IMR-90 (cell line): Measurements from ENCODE around the gene PLA2G4C. TPM values are rescaled to one million over a fixed set of nuclear protein-coding genes. Genes with fewer than 3 reads are reported as not detected.
A peak's percentile ranks its signal among the peaks of the same experiment; 100 is the strongest.

ENCODE experiments used
- ATAC-seq: fragments of 200-7000 bp; cut with Tn5 transposase; 2 replicates; pipeline ENCODE4 v1.9.1; 2020; ENCODE audit warnings: low read depth, mild to moderate bottlenecking, moderate library complexity
- BruUV-seq: library from RNA; stranded (reverse); fragments of 400-500 nt; replicated peaks from 2 replicates; lab custom pipeline; 2021; lab: Mats Ljungman, UMichigan
- CTCF ChIA-PET: fragments of 300-600 bp; formaldehyde crosslinking; extraction: SDS; loops from one replicate; lab custom pipeline; 2021; ENCODE audit warnings: antibody characterized with exemption; lab: Yijun Ruan, JAX
- POLR2A ChIA-PET: fragments of 300-600 bp; sonication (Branson Sonifier 250); formaldehyde crosslinking; loops from one replicate; lab custom pipeline; 2022; ENCODE audit warnings: antibody characterized with exemption; ENCODE audit not compliant: unreplicated experiment; lab: Charles Lee
- DNase-seq: peaks from one replicate; pipeline ENCODE4 v3.0.0; 2013
- H2AFZ ChIP-seq: replicated peaks from 2 replicates; pipeline ENCODE3; 2013; ENCODE audit warnings: low read length, mild to moderate bottlenecking; ENCODE audit not compliant: poor library complexity
- H2AK5ac ChIP-seq: 2 replicates; pipeline ENCODE4 v1.6.1; 2013; ENCODE audit warnings: low read depth, low read length, inconsistent platforms
- H2AK9ac ChIP-seq: replicated peaks from 2 replicates; pipeline ENCODE3; 2013; ENCODE audit warnings: mild to moderate bottlenecking, low read depth, low read length, moderate library complexity; ENCODE audit not compliant: poor library complexity
- H2BK120ac ChIP-seq: 2 replicates; pipeline ENCODE4 v1.6.1; 2013; ENCODE audit warnings: low read depth, low read length, inconsistent platforms
- H2BK15ac ChIP-seq: 3 replicates; pipeline ENCODE4 v1.6.1; 2013; ENCODE audit warnings: low read depth, low read length, inconsistent platforms
- H2BK20ac ChIP-seq: 2 replicates; pipeline ENCODE4 v1.6.1; 2013; ENCODE audit warnings: low read depth, mild to moderate bottlenecking, inconsistent platforms, low read length, moderate library complexity
- H2BK5ac ChIP-seq: 2 replicates; pipeline ENCODE4 v1.6.1; 2013; ENCODE audit warnings: mild to moderate bottlenecking, low read depth, low read length, inconsistent platforms; ENCODE audit not compliant: poor library complexity, severe bottlenecking
- H3K14ac ChIP-seq: replicated peaks from 2 replicates; pipeline ENCODE4 v1.6.1; 2013; ENCODE audit warnings: low read depth, low read length, inconsistent platforms
- H3K18ac ChIP-seq: 2 replicates; pipeline ENCODE4 v1.6.1; 2013; ENCODE audit warnings: low read depth, low read length, control low read depth
- H3K23ac ChIP-seq: 2 replicates; pipeline ENCODE4 v1.6.1; 2013; ENCODE audit warnings: low read depth, low read length, inconsistent platforms
- H3K27ac ChIP-seq: 2 replicates; pipeline ENCODE4 v1.5.1; 2013; ENCODE audit warnings: mild to moderate bottlenecking, control low read depth, low read length; ENCODE audit not compliant: insufficient read depth
- H3K27me3 ChIP-seq: 2 replicates; pipeline ENCODE4 v1.6.1; 2013; ENCODE audit warnings: low read length; ENCODE audit not compliant: control insufficient read depth, insufficient read depth
- H3K36me3 ChIP-seq: 2 replicates; pipeline ENCODE4 v1.6.1; 2013; ENCODE audit warnings: low read length, mixed read lengths; ENCODE audit not compliant: control insufficient read depth, insufficient read depth
- H3K4ac ChIP-seq: 2 replicates; pipeline ENCODE4 v1.6.1; 2013; ENCODE audit warnings: low read depth, low read length, inconsistent platforms
- H3K4me1 ChIP-seq: 2 replicates; pipeline ENCODE4 v1.6.1; 2013; ENCODE audit warnings: low read length, mixed read lengths; ENCODE audit not compliant: control insufficient read depth, insufficient read depth
- H3K4me2 ChIP-seq: 2 replicates; pipeline ENCODE4 v1.6.1; 2013; ENCODE audit warnings: low read depth, mild to moderate bottlenecking, control low read depth, low read length, moderate library complexity
- H3K4me3 ChIP-seq: 2 replicates; pipeline ENCODE4 v1.5.1; 2013; ENCODE audit warnings: low read depth, mild to moderate bottlenecking, control low read depth, low read length, moderate library complexity; ENCODE audit not compliant: insufficient read depth
- H3K56ac ChIP-seq: 2 replicates; pipeline ENCODE4 v1.6.1; 2013; ENCODE audit warnings: low read length, inconsistent platforms; ENCODE audit not compliant: insufficient read depth; ENCODE audit errors: extremely low read depth
- H3K79me1 ChIP-seq, 2 experiments: 2 replicates each; pipeline ENCODE4 v1.6.1; 2013; ENCODE audit warnings: low read length in 2 of 2, inconsistent platforms in 1 of 2, low read depth in 1 of 2
- H3K9ac ChIP-seq: 2 replicates; pipeline ENCODE4 v1.6.1; 2013; ENCODE audit warnings: low read depth, low read length, control low read depth
- H3K9me1 ChIP-seq: 2 replicates; pipeline ENCODE4 v1.6.1; 2013; ENCODE audit warnings: low read length, inconsistent platforms; ENCODE audit not compliant: insufficient read depth
- H3K9me3 ChIP-seq: 2 replicates; pipeline ENCODE4 v1.6.1; 2013; ENCODE audit warnings: low read length; ENCODE audit not compliant: control insufficient read depth, insufficient read depth
- H4K20me1 ChIP-seq: 2 replicates; pipeline ENCODE4 v1.6.1; 2013; ENCODE audit warnings: low read length, inconsistent platforms; ENCODE audit not compliant: insufficient read depth
- H4K5ac ChIP-seq: 2 replicates; pipeline ENCODE4 v1.6.1; 2013; ENCODE audit warnings: mild to moderate bottlenecking, low read depth, low read length, control low read depth
- H4K8ac ChIP-seq, 2 experiments: 2 replicates each; pipeline ENCODE4 v1.6.1; 2013; ENCODE audit warnings: low read depth in 2 of 2, low read length in 2 of 2, control low read depth in 1 of 2, inconsistent platforms in 1 of 2
- H4K91ac ChIP-seq: 2 replicates; pipeline ENCODE4 v1.6.1; 2013; ENCODE audit warnings: low read depth, low read length, inconsistent platforms; ENCODE audit not compliant: insufficient read depth
- BHLHE40 ChIP-seq: fragments of 150-350 bp; IDR thresholded peaks from 2 replicates; pipeline ENCODE4 v1.6.1; 2016; ENCODE audit warnings: mild to moderate bottlenecking, low read depth, low read length
- CEBPB ChIP-seq: IDR thresholded peaks from 2 replicates; pipeline ENCODE4 v1.6.1; 2012; ENCODE audit warnings: low read depth, low read length, improper control_type of control experiment
- CHD1 ChIP-seq: IDR thresholded peaks from 2 replicates; pipeline ENCODE4 v1.6.1; 2012; ENCODE audit warnings: low read depth, low read length, improper control_type of control experiment
- FOS ChIP-seq: fragments of 150-350 bp; IDR thresholded peaks from 2 replicates; pipeline ENCODE4 v1.6.1; 2016; ENCODE audit warnings: low read depth, low read length
- MAFK ChIP-seq: IDR thresholded peaks from 2 replicates; pipeline ENCODE4 v1.6.1; 2012; ENCODE audit warnings: low read depth, low read length, improper control_type of control experiment
- MXI1 ChIP-seq: IDR thresholded peaks from 2 replicates; pipeline ENCODE4 v1.6.1; 2012; ENCODE audit warnings: low read depth, mild to moderate bottlenecking, low read length, moderate library complexity, borderline replicate concordance
- NFE2L2 ChIP-seq: fragments of 150-350 bp; IDR thresholded peaks from 2 replicates; pipeline ENCODE4 v1.6.1; 2016; ENCODE audit warnings: low read depth, mild to moderate bottlenecking, low read length
- RAD21 ChIP-seq: IDR thresholded peaks from 2 replicates; pipeline ENCODE4 v1.6.1; 2012; ENCODE audit warnings: low read length, improper control_type of control experiment
- RCOR1 ChIP-seq: IDR thresholded peaks from 2 replicates; pipeline ENCODE4 v1.6.1; 2012; ENCODE audit warnings: mild to moderate bottlenecking, low read length, improper control_type of control experiment; ENCODE audit not compliant: insufficient replicate concordance
- RFX5 ChIP-seq: IDR thresholded peaks from 2 replicates; pipeline ENCODE4 v1.8.0; 2012; ENCODE audit warnings: low read depth, mild to moderate bottlenecking, low read length, moderate library complexity
- WGBS, 2 experiments: methylation state at CpG; one replicate each; pipeline versions ENCODE4 v1.1.5 to v1.1.7; 2013; ENCODE audit warnings: missing lambda C conversion rate in 2 of 2; ENCODE audit not compliant: insufficient read length in 1 of 2; ENCODE audit errors: extremely low coverage in 2 of 2; 5-methylcytosine and 5-hydroxymethylcytosine counted together
- dilution Hi-C: fragments of 300-500 bp; cut with HindIII; formaldehyde crosslinking; loops from one replicate; pipeline ENCODE4 v1.14.3; 2018; ENCODE audit warnings: low sequenced_read_pairs; ENCODE audit not compliant: unreplicated experiment
- in situ Hi-C: fragments of 300-500 bp; cut with MboI; formaldehyde crosslinking; loops from 3 replicates; pipeline ENCODE4 v1.14.3; 2019; ENCODE audit warnings: low sequenced_read_pairs, inconsistent platforms, mixed read lengths
- intact Hi-C: fragments of 100-400 bp; cut with micrococcal nuclease; formaldehyde crosslinking; loops from 2 replicates; pipeline ENCODE4 v1.10.0; 2022
- polyA plus RNA-seq, 3 experiments: library from polyadenylated mRNA; depleted of rRNA; stranded (reverse); fragments of >200 nt; gene quantifications; 2 replicates each; pipeline ENCODE4 v1.2.3, GENCODE V29; 2012; ENCODE audit warnings: low replicate concordance in 1 of 3
- total RNA-seq: library from RNA; depleted of rRNA; stranded (reverse); fragments of >200 nt; gene quantifications from 2 replicates; pipeline ENCODE4 v1.2.3, GENCODE V29; 2012
- TF ChIP-seq, protein P1 (sequence below): conservative IDR thresholded peaks from 2 replicates; pipeline ENCODE4 v1.5.1; 2012; ENCODE audit warnings: mild to moderate bottlenecking, low read depth, low read length, improper control_type of control experiment
- TF ChIP-seq, protein P2 (sequence below): fragments of 150-350 bp; IDR thresholded peaks from 2 replicates; pipeline ENCODE4 v1.6.1; 2016; ENCODE audit warnings: low read depth, mild to moderate bottlenecking, low read length, moderate library complexity, borderline replicate concordance
- TF ChIP-seq, protein P3 (sequence below): fragments of 150-350 bp; IDR thresholded peaks from 2 replicates; pipeline ENCODE4 v1.6.1; 2017; ENCODE audit warnings: mild to moderate bottlenecking, antibody characterized with exemption, low read length, low read depth

Gene PLA2G4C
- total and polyA plus RNA-seq, 2 of the 4 experiments (the other 2 are of a cell fraction) = 4.3 to 5.7 TPM

DNA sequence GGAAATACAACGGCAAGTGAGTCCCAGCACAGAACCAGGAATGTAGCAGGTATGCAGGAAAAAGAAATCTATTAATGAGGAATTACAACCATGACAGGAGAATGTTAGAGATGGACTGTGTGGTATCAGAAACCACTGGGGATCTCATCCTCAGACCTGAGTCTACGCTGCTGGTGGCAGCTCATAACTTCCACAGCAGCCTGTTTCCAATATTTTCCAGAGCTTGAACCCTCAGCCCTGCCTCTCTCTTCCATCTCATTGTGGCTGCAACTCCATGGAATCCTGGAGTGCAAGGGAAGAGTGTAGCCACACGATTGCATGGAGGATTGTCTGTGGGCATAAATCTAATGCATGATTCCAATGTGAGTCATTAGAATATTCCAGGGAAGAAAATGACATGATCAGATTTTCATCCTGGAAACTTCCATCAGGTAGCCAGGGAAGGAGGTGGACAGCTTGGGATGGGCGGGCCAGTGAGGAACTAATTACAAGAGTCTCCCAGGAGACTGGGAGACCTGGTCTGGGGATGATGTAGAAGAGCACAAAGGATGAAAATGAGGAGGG, 14.9 kb downstream of the PLA2G4C start:
- BruUV-seq = no TSS peak
- Histone ChIP-seq H3K23ac (no peak overlapping the region), H3K14ac (no peak overlapping the region), H2AK9ac (no peak overlapping the region), H3K36me3 (peaks cover 3% of the 10 kb centered on the region), H3K18ac (no peak overlapping the region), H2BK20ac (peak overlapping the region; percentile 74; the same call in 1 of the 2 replicates), H3K9me1 (no peaks in the 10 kb centered on the region), H3K27ac (no peak overlapping the region), H3K9ac (no peak overlapping the region), H2BK15ac (no peak overlapping the region), H3K56ac (no peak overlapping the region), H4K20me1 (no peaks in the 10 kb centered on the region), H3K4me2 (no peak overlapping the region), H3K79me1 (no peaks in the 10 kb centered on the region), H3K9me3 (peaks cover 9% of the 10 kb centered on the region; the same call in 1 of the 2 replicates), H4K5ac (no peak overlapping the region), H2BK5ac (no peak overlapping the region), H4K91ac (no peak overlapping the region), H3K4me3 (no peak overlapping the region), H2BK120ac (0 out of 2 replicates have a peak overlapping the region, but pooled peaks have one; percentile 50), H3K4me1 (no peaks in the 10 kb centered on the region), H3K4ac (no peak overlapping the region; the same call in 1 of the 2 replicates), H3K27me3 (no peaks in the 10 kb centered on the region; the same call in 1 of the 2 replicates), H2AK5ac (no peak overlapping the region), H4K8ac (no peak overlapping the region), H2AFZ (no peak overlapping the region)
- ChIA-PET POLR2A (no interaction called here), CTCF (no interaction called here)
- 83% methylated on average over 2 of the region's 4 CpGs; no CpG with 5 or more reads in 1 of the 2 experiments for WGBS, 2 experiments
- in situ Hi-C loops = no loop called here
- TF ChIP-seq RFX5 (no peak), MXI1 (no peak), MAFK (no peak), FOS (no peak), NFE2L2 (no peak), CHD1 (no peak), RAD21 (no peak), RCOR1 (no peak), BHLHE40 (no peak), CEBPB (no peak)
- TF ChIP-seq, protein P1, sequence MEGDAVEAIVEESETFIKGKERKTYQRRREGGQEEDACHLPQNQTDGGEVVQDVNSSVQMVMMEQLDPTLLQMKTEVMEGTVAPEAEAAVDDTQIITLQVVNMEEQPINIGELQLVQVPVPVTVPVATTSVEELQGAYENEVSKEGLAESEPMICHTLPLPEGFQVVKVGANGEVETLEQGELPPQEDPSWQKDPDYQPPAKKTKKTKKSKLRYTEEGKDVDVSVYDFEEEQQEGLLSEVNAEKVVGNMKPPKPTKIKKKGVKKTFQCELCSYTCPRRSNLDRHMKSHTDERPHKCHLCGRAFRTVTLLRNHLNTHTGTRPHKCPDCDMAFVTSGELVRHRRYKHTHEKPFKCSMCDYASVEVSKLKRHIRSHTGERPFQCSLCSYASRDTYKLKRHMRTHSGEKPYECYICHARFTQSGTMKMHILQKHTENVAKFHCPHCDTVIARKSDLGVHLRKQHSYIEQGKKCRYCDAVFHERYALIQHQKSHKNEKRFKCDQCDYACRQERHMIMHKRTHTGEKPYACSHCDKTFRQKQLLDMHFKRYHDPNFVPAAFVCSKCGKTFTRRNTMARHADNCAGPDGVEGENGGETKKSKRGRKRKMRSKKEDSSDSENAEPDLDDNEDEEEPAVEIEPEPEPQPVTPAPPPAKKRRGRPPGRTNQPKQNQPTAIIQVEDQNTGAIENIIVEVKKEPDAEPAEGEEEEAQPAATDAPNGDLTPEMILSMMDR = no peak
- TF ChIP-seq, protein P2, sequence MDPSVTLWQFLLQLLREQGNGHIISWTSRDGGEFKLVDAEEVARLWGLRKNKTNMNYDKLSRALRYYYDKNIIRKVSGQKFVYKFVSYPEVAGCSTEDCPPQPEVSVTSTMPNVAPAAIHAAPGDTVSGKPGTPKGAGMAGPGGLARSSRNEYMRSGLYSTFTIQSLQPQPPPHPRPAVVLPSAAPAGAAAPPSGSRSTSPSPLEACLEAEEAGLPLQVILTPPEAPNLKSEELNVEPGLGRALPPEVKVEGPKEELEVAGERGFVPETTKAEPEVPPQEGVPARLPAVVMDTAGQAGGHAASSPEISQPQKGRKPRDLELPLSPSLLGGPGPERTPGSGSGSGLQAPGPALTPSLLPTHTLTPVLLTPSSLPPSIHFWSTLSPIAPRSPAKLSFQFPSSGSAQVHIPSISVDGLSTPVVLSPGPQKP = no peak
- TF ChIP-seq, protein P3, sequence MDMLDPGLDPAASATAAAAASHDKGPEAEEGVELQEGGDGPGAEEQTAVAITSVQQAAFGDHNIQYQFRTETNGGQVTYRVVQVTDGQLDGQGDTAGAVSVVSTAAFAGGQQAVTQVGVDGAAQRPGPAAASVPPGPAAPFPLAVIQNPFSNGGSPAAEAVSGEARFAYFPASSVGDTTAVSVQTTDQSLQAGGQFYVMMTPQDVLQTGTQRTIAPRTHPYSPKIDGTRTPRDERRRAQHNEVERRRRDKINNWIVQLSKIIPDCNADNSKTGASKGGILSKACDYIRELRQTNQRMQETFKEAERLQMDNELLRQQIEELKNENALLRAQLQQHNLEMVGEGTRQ = no peak
- intact Hi-C loops = no loop called here
- DNase-seq = peak; percentile 15
- dilution Hi-C loops = no loop called here
- no peak for ATAC-seq
